GM10266 (cell line): ENCODE data around the gene HASPIN.

ENCODE experiments used
- DNase-seq: peaks from one replicate; pipeline ENCODE4 v3.0.0; 2012; ENCODE audit errors: extremely low spot score
- CTCF ChIP-seq: IDR thresholded peaks from 2 replicates; pipeline ENCODE4 v1.5.1; 2012; ENCODE audit warnings: mild to moderate bottlenecking, low read depth; ENCODE audit not compliant: control insufficient read depth, insufficient read depth; ENCODE audit errors: missing control alignments

The HASPIN gene

DNA sequence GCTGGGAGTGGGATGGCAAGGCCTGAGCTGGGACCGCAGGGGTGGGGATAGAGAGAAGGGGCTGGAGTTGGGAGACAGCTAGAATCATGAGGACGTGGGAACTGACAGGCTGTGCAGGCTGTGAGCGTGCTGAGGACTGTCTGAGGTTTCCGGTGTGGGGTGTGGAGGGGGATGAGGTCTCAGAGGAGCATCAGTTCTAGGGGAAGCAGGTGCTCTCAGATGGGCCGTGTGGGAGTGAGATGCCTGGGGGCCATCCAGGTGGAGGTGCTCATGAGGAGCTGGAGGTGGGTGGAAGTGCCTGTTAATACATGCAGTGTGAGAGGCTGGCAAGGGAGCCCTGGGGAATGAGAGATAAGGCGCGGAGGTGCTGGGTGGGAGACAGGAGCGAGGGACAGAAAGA is 27.2 kb downstream of the HASPIN start:
- TF ChIP-seq CTCF = no peak
- no peak for DNase-seq

DNA sequence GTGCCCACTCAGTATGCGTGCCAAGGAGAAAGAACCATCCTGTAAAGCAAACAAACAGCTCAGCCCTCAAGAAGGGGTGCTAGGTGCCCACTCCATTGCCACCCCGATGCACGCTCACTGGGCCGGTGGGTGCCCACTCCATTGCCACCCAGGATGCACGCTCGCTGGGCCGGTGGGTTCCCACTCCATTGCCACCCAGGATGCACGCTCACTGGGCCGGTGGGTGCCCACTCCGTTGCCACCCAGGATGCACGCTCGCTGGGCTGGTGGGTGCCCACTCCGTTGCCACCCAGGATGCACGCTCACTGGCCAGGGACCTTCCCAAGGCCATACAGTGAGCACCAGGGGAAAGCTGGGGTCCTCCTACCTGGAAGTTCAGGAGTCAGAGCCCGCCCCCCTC is 28.1 kb downstream of the HASPIN start:
- no peak for TF ChIP-seq CTCF

DNA sequence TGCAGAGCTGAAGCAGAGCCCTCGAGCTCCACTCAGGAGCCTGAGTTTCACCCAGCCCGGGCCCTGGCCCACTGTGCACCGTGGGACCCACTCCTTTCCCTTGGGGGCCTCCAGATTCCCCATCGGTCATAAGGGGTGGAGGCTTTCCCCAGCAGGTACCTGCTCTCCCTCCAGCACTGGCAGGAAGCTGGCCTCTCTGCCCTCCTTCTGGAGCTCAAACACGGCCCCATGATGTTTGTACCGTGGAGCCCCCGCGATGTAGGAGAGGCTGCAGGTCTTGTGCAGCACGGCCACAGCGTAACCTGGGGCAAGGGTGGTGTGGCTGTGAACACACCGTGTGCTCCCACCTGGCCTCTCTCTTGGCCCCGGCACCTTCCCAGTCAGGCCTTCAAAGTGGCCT is 29.9 kb downstream of the HASPIN start:
- no peak for DNase-seq
- no peak for TF ChIP-seq CTCF

More for the DNA sequence above, 28.1 kb downstream of the HASPIN start:
- DNase-seq = no peak

GRCh38 chr17:3754066-3754457 is 30.4 kb downstream of the HASPIN start:
- no peak for DNase-seq
- no peak for TF ChIP-seq CTCF

DNA sequence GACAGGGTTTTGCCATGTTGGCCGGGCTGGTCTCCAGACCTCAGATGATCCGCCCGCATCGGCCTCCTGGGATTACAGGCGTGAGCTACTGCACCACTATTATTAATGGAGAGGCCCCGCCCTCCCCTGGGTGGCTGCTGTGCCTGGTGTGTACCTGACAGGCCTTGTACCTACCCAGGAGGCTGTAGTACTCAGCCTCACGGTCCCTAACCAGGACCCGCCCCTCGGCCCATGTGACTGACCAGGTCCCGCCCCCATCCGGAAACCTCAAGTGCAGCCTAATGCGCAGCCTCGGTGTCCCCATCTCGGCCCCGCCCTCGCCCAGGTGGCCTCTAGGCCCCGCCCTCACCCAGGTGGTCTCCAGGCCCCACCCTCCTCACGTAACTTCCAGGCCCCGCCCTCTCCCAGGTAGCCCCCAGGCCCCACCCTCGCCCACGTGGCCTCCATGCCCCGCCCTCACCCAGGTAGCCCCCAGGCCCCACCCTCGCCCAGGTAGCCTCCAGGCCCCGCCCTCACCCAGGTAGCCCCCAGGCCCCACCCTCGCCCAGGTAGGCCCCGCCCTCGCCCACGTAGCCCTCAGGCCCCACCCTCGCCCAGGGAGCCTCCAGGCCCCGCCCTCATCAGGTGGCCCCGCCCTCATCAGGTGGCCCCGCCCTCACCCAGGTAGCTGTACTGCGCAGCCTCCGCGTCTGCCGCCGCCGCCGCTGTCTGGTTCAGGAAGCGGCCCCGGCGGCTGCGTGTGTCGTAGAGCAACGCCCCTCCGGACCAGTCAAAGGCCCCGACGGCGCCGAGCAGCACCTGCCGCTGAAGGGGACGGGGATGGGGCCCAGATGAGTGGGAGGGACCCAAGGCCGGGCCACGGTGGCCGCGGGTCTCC is 31.0 kb downstream of the HASPIN start:
- TF ChIP-seq CTCF = no peak

GRCh38 chr17:3755335-3756030 is 31.8 kb downstream of the HASPIN start:
- DNase-seq = no peak
- TF ChIP-seq CTCF = no peak

More for the DNA sequence above, 31.0 kb downstream of the HASPIN start:
- DNase-seq = no peak
